GM19468 (cell line): Measurements from ENCODE around the gene FSIP1.

Experiments used
- ATAC-seq: cut with Tn5 transposase; IDR thresholded peaks from one replicate; pipeline ENCODE4 v1.9.1; 2021; ENCODE audit warnings: mild to moderate bottlenecking, moderate library complexity, moderate number of reproducible peaks; ENCODE audit not compliant: unreplicated experiment; ENCODE audit errors: extremely low read depth

Gene FSIP1

GRCh38 chr15:39658740-39659139 lies 123.9 kb downstream of the FSIP1 start:
- no peak for ATAC-seq

GRCh38 chr15:39657668-39658067 lies 125.0 kb downstream of the FSIP1 start:
- no peak for ATAC-seq

- no peak for ATAC-seq
Observed at GRCh38 chr15:39657181-39657580, 125.5 kb downstream of the FSIP1 start.

- ATAC-seq: no peak
Observed at GRCh38 chr15:39654304-39654703, 128.3 kb downstream of the FSIP1 start.

- no peak for ATAC-seq
Observed at GRCh38 chr15:39651881-39652280, 130.8 kb downstream of the FSIP1 start.

GRCh38 chr15:39651295-39651694 lies 131.3 kb downstream of the FSIP1 start:
- no peak for ATAC-seq

GRCh38 chr15:39649757-39650156 lies 132.9 kb downstream of the FSIP1 start:
- ATAC-seq: no peak

- ATAC-seq: no peak
Observed at GRCh38 chr15:39646425-39646824, 136.2 kb downstream of the FSIP1 start.

GRCh38 chr15:39645976-39646257 lies 136.7 kb downstream of the FSIP1 start:
- no peak for ATAC-seq

GRCh38 chr15:39645138-39645975 lies 137.3 kb downstream of the FSIP1 start:
- no peak for ATAC-seq

GRCh38 chr15:39644136-39644535 lies 138.5 kb downstream of the FSIP1 start:
- ATAC-seq: no peak

- no peak for ATAC-seq
Observed at GRCh38 chr15:39643727-39644126, 138.9 kb downstream of the FSIP1 start.

GRCh38 chr15:39642011-39642640 lies 140.5 kb downstream of the FSIP1 start:
- ATAC-seq: no peak

- ATAC-seq: no peak
Observed at GRCh38 chr15:39641191-39641889, 141.3 kb downstream of the FSIP1 start.

GRCh38 chr15:39640665-39641064 lies 142.0 kb downstream of the FSIP1 start:
- ATAC-seq: no peak

- ATAC-seq: no peak
Observed at GRCh38 chr15:39639037-39639436, 143.6 kb downstream of the FSIP1 start.

- ATAC-seq: no peak
Observed at GRCh38 chr15:39638041-39638440, 144.6 kb downstream of the FSIP1 start.

- no peak for ATAC-seq
Observed at GRCh38 chr15:39631357-39631756, 151.3 kb downstream of the FSIP1 start.

- no peak for ATAC-seq
Observed at GRCh38 chr15:39629906-39630305, 152.7 kb downstream of the FSIP1 start.

GRCh38 chr15:39629371-39629770 lies 153.3 kb downstream of the FSIP1 start:
- ATAC-seq: no peak

- ATAC-seq: no peak
Observed at GRCh38 chr15:39628546-39629257, 153.9 kb downstream of the FSIP1 start.
